Neural progenitor cell (in vitro differentiated cells): ENCODE measurements around the gene TIMP3.

Experiments
- EZH2phosphoT487 ChIP-seq: fragments of 200-600 bp; sonication (generic); IDR thresholded peaks from 2 replicates; pipeline ENCODE4 v1.6.1; 2017; ENCODE audit warnings: antibody characterized with exemption
- TF ChIP-seq, protein P1 (sequence below): fragments of 200-600 bp; sonication (generic); IDR thresholded peaks from 2 replicates; pipeline ENCODE4 v1.5.1; 2017; ENCODE audit warnings: antibody characterized with exemption, mild to moderate bottlenecking

DNA sequence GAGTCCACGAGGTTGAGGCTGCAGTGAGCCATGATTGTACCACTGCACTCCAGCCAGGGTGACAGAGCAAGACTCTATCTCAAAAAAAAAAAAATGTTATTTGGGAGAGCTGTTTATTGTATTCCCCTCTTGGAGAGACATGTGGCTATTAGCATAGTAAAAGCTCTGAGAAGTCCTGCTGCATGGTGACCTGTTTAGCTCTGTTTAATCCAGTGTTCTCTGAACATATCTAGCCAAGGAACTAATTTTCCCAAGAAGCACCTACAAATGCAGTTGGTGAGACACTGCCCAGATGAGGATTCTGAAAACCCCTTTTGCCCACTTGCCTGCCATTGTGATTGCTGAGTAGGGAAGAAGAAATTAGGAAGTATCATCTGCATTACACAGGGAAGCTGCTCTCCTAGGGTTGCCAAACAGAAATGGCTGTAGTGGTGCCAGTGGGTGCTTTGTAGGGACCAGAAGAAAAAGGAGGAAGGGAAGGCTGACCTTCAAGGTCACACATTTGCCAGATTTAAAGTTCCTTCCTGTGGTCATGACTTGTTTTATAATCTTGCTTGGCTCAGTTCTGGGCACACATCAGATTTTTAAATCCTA is 15.7 kb downstream of the TIMP3 start:
- TF ChIP-seq, protein P1, sequence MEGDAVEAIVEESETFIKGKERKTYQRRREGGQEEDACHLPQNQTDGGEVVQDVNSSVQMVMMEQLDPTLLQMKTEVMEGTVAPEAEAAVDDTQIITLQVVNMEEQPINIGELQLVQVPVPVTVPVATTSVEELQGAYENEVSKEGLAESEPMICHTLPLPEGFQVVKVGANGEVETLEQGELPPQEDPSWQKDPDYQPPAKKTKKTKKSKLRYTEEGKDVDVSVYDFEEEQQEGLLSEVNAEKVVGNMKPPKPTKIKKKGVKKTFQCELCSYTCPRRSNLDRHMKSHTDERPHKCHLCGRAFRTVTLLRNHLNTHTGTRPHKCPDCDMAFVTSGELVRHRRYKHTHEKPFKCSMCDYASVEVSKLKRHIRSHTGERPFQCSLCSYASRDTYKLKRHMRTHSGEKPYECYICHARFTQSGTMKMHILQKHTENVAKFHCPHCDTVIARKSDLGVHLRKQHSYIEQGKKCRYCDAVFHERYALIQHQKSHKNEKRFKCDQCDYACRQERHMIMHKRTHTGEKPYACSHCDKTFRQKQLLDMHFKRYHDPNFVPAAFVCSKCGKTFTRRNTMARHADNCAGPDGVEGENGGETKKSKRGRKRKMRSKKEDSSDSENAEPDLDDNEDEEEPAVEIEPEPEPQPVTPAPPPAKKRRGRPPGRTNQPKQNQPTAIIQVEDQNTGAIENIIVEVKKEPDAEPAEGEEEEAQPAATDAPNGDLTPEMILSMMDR, result no peak
- TF ChIP-seq EZH2phosphoT487, result no peak
